Ectodermal cell (in vitro differentiated cells): ENCODE results near the gene MCM9. TPM values are rescaled to one million over a fixed set of nuclear protein-coding genes. Genes with fewer than 3 reads are reported as not detected.

Source experiments
- H3K27ac ChIP-seq: 2 replicates; pipeline ENCODE4 v1.7.0; 2013; ENCODE audit warnings: mild to moderate bottlenecking, low read depth, low read length; ENCODE audit not compliant: insufficient read depth, poor library complexity, severe bottlenecking
- H3K27me3 ChIP-seq: 2 replicates; pipeline ENCODE4 v1.7.0; 2013; ENCODE audit warnings: mild to moderate bottlenecking, low read length; ENCODE audit not compliant: insufficient read depth, control insufficient read depth, poor library complexity, severe bottlenecking
- H3K36me3 ChIP-seq: one replicate; pipeline ENCODE4 v1.7.0; 2013; ENCODE audit warnings: low read length; ENCODE audit not compliant: control insufficient read depth, insufficient read depth
- H3K4me1 ChIP-seq: one replicate; pipeline ENCODE4 v1.7.0; 2013; ENCODE audit warnings: low read length; ENCODE audit not compliant: control insufficient read depth, insufficient read depth
- H3K4me3 ChIP-seq: 2 replicates; pipeline ENCODE4 v1.7.0; 2013; ENCODE audit warnings: low read depth, low read length, control low read depth; ENCODE audit not compliant: insufficient read depth
- H3K9me3 ChIP-seq: 2 replicates; pipeline ENCODE4 v1.7.0; 2013; ENCODE audit warnings: mild to moderate bottlenecking, low read length, moderate library complexity; ENCODE audit not compliant: control insufficient read depth
- WGBS, 2 experiments: methylation state at CpG; one replicate each; pipeline ENCODE4 v1.1.7; 2013; ENCODE audit warnings: missing lambda C conversion rate in 2 of 2; 5-methylcytosine and 5-hydroxymethylcytosine counted together
- polyA plus RNA-seq, 4 experiments: library from polyadenylated mRNA; stranded (reverse); fragments of 50-300 nt; gene quantifications; one replicate each; pipeline ENCODE4 v1.2.3, GENCODE V29; 2013

MCM9 gene
- polyA plus RNA-seq (2013, experiment 1 of 4) = 19.3 TPM
- polyA plus RNA-seq (2013, experiment 2 of 4) = 19.4 TPM
- polyA plus RNA-seq (2013, experiment 3 of 4) = 14.3 TPM
- 16.7 TPM for polyA plus RNA-seq (2013, experiment 4 of 4)

GRCh38 chr6:118934461-118935330 is at the start of gene MCM9:
TSS of gene MCM9 (minus strand) at chr6:118935159. CDS start at chr6:118931723, 3,436 bp downstream.
- Histone ChIP-seq H3K9me3 (no peaks in the 10 kb centered on the region), H3K27ac (peak within 1 kb of the TSS; percentile 94), H3K4me1 (peaks cover 8% of the 10 kb centered on the region), H3K36me3 (peaks cover 4% of the 10 kb centered on the region), H3K4me3 (peak within 1 kb of the TSS; percentile 96), H3K27me3 (no peaks in the 10 kb centered on the region)
- whole genome bisulfite sequencing, 2 experiments = 0% methylated on average over 95 of the region's 95 CpGs

- Histone ChIP-seq H3K36me3 (no peaks in the 10 kb centered on the region), H3K27me3 (no peaks in the 10 kb centered on the region), H3K27ac (no peak overlapping the region), H3K4me3 (no peak overlapping the region), H3K9me3 (no peaks in the 10 kb centered on the region), H3K4me1 (no peaks in the 10 kb centered on the region)
- WGBS, 2 experiments = 94 to 95% methylated on average over 2 of the region's 2 CpGs
These were observed 49.4 kb upstream of the MCM9 start for GRCh38 chr6:118984342-118984741.

- no peaks in the 10 kb centered on the region for H3K27me3 ChIP-seq
- WGBS, 2 experiments = 90 to 98% methylated on average over 2 to 3 of the region's 3 CpGs
- no peak overlapping the region for H3K27ac ChIP-seq
- no peaks in the 10 kb centered on the region for H3K4me1 ChIP-seq
- H3K4me3 ChIP-seq = no peak overlapping the region
- H3K9me3 ChIP-seq = no peaks in the 10 kb centered on the region
- H3K36me3 ChIP-seq = no peaks in the 10 kb centered on the region
These were observed 47.6 kb upstream of the MCM9 start for GRCh38 chr6:118982575-118982911.

- Histone ChIP-seq H3K36me3 (no peaks in the 10 kb centered on the region), H3K4me1 (no peaks in the 10 kb centered on the region), H3K4me3 (no peak overlapping the region), H3K27ac (no peak overlapping the region), H3K9me3 (no peaks in the 10 kb centered on the region), H3K27me3 (no peaks in the 10 kb centered on the region)
- WGBS, 2 experiments = 86 to 93% methylated on average over 4 to 6 of the region's 6 CpGs
These were observed 47.1 kb upstream of the MCM9 start for GRCh38 chr6:118981884-118982574.

GRCh38 chr6:118980063-118980462 is 45.1 kb upstream of the MCM9 start:
- WGBS, 2 experiments = 87 to 94% methylated on average over 4 to 5 of the region's 5 CpGs

GRCh38 chr6:118974790-118975189 is 39.8 kb upstream of the MCM9 start:
- Histone ChIP-seq H3K27ac (no peak overlapping the region), H3K36me3 (no peaks in the 10 kb centered on the region), H3K4me1 (no peaks in the 10 kb centered on the region), H3K4me3 (no peak overlapping the region), H3K9me3 (no peaks in the 10 kb centered on the region), H3K27me3 (no peaks in the 10 kb centered on the region)
- WGBS, 2 experiments = 90 to 100% methylated on average over 1 of the region's 1 CpG

More at GRCh38 chr6:118980063-118980462, 45.1 kb upstream of the MCM9 start:
- Histone ChIP-seq H3K9me3 (no peaks in the 10 kb centered on the region), H3K4me3 (no peak overlapping the region), H3K4me1 (no peaks in the 10 kb centered on the region), H3K36me3 (no peaks in the 10 kb centered on the region), H3K27me3 (no peaks in the 10 kb centered on the region), H3K27ac (no peak overlapping the region)

GRCh38 chr6:118971682-118972081 is 36.7 kb upstream of the MCM9 start:
- H3K27me3 ChIP-seq = no peaks in the 10 kb centered on the region
- 92 to 94% methylated on average over 1 of the region's 1 CpG for WGBS, 2 experiments
- H3K9me3 ChIP-seq = no peaks in the 10 kb centered on the region
- H3K36me3 ChIP-seq = no peaks in the 10 kb centered on the region
- H3K27ac ChIP-seq = no peak overlapping the region
- no peaks in the 10 kb centered on the region for H3K4me1 ChIP-seq
- no peak overlapping the region for H3K4me3 ChIP-seq

GRCh38 chr6:118970866-118971265 is 35.9 kb upstream of the MCM9 start:
- 98 to 100% methylated on average over 2 to 3 of the region's 3 CpGs for WGBS, 2 experiments

GRCh38 chr6:118968416-118968815 is 33.5 kb upstream of the MCM9 start:
- Histone ChIP-seq H3K27me3 (no peaks in the 10 kb centered on the region), H3K9me3 (no peaks in the 10 kb centered on the region), H3K27ac (no peak overlapping the region), H3K36me3 (no peaks in the 10 kb centered on the region), H3K4me1 (no peaks in the 10 kb centered on the region), H3K4me3 (no peak overlapping the region)
- WGBS, 2 experiments = 80 to 100% methylated on average over 1 of the region's 2 CpGs

More at GRCh38 chr6:118970866-118971265, 35.9 kb upstream of the MCM9 start:
- Histone ChIP-seq H3K27ac (no peak overlapping the region), H3K4me3 (no peak overlapping the region), H3K9me3 (no peaks in the 10 kb centered on the region), H3K4me1 (no peaks in the 10 kb centered on the region), H3K27me3 (no peaks in the 10 kb centered on the region), H3K36me3 (no peaks in the 10 kb centered on the region)

- 92 to 95% methylated on average over 1 of the region's 2 CpGs for WGBS, 2 experiments
- H3K27me3 ChIP-seq = no peaks in the 10 kb centered on the region
- no peaks in the 10 kb centered on the region for H3K4me1 ChIP-seq
- no peaks in the 10 kb centered on the region for H3K36me3 ChIP-seq
- no peaks in the 10 kb centered on the region for H3K9me3 ChIP-seq
- H3K27ac ChIP-seq = no peak overlapping the region
- H3K4me3 ChIP-seq = no peak overlapping the region
These were observed 32.3 kb upstream of the MCM9 start for GRCh38 chr6:118967239-118967638.
